Measurements from ENCODE around the gene TRAF6.

GRCh38 chr11:36499315-36499714, 10.8 kb downstream of the TRAF6 start:
- TF ChIP-seq CTCF (IDR thresholded peaks at IDR 0.05; ENCODE audit: low read depth, low read length) (no peak), POLR2A (IDR thresholded peaks at IDR 0.05; ENCODE audit: extremely low read depth, insufficient read length) (no peak)

Measured in NB4 (cell line).